H1 (cell line): ENCODE data around the gene CYB561A3. TPM values are rescaled to one million over a fixed set of nuclear protein-coding genes. Genes with fewer than 3 reads are reported as not detected.

ENCODE experiments used
- CTCF ChIA-PET: fragments of 300-600 bp; sonication (Branson Sonifier 250); formaldehyde crosslinking; loops from one replicate; lab custom pipeline; 2021; ENCODE audit not compliant: partially characterized antibody; lab: Charles Lee
- POLR2A ChIA-PET: fragments of 300-600 bp; sonication (Branson Sonifier 250); formaldehyde crosslinking; loops from one replicate; lab custom pipeline; 2021; ENCODE audit warnings: inconsistent platforms; ENCODE audit not compliant: partially characterized antibody; lab: Charles Lee
- DNase-seq, 2 experiments: peaks; one replicate each; pipeline versions ENCODE4 v3.0.0 to v3.0.0-alpha.2; 2010 to 2022; ENCODE audit warnings: low spot score in 2 of 2, low read depth in 1 of 2, mixed read lengths in 1 of 2
- FAIRE-seq: peaks from 2 replicates; lab custom pipeline; 2011; peaks lifted over from hg19 to GRCh38; lab: Jason Lieb, UNC
- H2AFZ ChIP-seq: 2 replicates; pipeline ENCODE4 v1.8.1; 2012; ENCODE audit warnings: low read length, inconsistent platforms
- H2AK5ac ChIP-seq: 2 replicates; pipeline ENCODE4 v1.6.1; 2013; ENCODE audit warnings: low read depth, low read length
- H2BK120ac ChIP-seq: replicated peaks from 2 replicates; pipeline ENCODE3; 2013; ENCODE audit warnings: low read depth, low read length, inconsistent platforms
- H2BK12ac ChIP-seq: 2 replicates; pipeline ENCODE4 v1.6.1; 2013; ENCODE audit warnings: low read depth, low read length
- H2BK15ac ChIP-seq: 2 replicates; pipeline ENCODE4 v1.6.1; 2013; ENCODE audit warnings: low read length
- H2BK20ac ChIP-seq: 2 replicates; pipeline ENCODE4 v1.6.1; 2013; ENCODE audit warnings: low read length
- H2BK5ac ChIP-seq: 2 replicates; pipeline ENCODE4 v1.6.1; 2013; ENCODE audit warnings: low read depth, low read length
- H3K14ac ChIP-seq: 2 replicates; pipeline ENCODE4 v1.6.1; 2013; ENCODE audit warnings: inconsistent platforms; ENCODE audit not compliant: insufficient read length
- H3K18ac ChIP-seq: 2 replicates; pipeline ENCODE4 v1.6.1; 2013; ENCODE audit warnings: low read length; ENCODE audit errors: extremely low read depth
- H3K23ac ChIP-seq: 2 replicates; pipeline ENCODE4 v1.6.1; 2013; ENCODE audit warnings: inconsistent platforms; ENCODE audit not compliant: insufficient read length
- H3K23me2 ChIP-seq: 2 replicates; pipeline ENCODE4 v1.6.1; 2013; ENCODE audit warnings: low read depth, low read length
- H3K27ac ChIP-seq: 2 replicates; pipeline ENCODE4 v1.6.1; 2011; ENCODE audit warnings: low read depth, low read length, inconsistent platforms
- H3K27me3 ChIP-seq, 4 experiments: replicated peaks in 1 of 4; 1 replicate in 1 of 4; 2 replicates in 3 of 4; pipeline versions ENCODE4 v1.6.1 to v1.8.1; 2011 to 2013; ENCODE audit warnings: low read length in 3 of 4, mild to moderate bottlenecking in 3 of 4, inconsistent platforms in 2 of 4, mixed read lengths in 2 of 4, moderate library complexity in 1 of 4; ENCODE audit not compliant: control insufficient read depth in 3 of 4, insufficient read depth in 3 of 4; ENCODE audit errors: extremely low read depth in 1 of 4
- H3K36me3 ChIP-seq, 4 experiments: 2 replicates each; pipeline versions ENCODE4 v1.6.1 to v1.8.1; 2011 to 2013; ENCODE audit warnings: mild to moderate bottlenecking in 4 of 4, low read length in 3 of 4, moderate library complexity in 2 of 4, control low read depth in 1 of 4, inconsistent platforms in 1 of 4; ENCODE audit not compliant: insufficient read depth in 4 of 4, control insufficient read depth in 2 of 4
- H3K4ac ChIP-seq: replicated peaks from 2 replicates; pipeline ENCODE3; 2013; ENCODE audit warnings: low read length, low read depth, mixed read lengths, inconsistent platforms; ENCODE audit not compliant: insufficient read length
- H3K4me1 ChIP-seq, 4 experiments: replicated peaks in 1 of 4; 1 replicate in 1 of 4; 2 replicates in 3 of 4; pipeline versions ENCODE4 v1.6.1 to v1.8.1; 2011 to 2013; ENCODE audit warnings: low read length in 3 of 4, inconsistent platforms in 2 of 4, mixed read lengths in 1 of 4; ENCODE audit not compliant: insufficient read depth in 4 of 4, control insufficient read depth in 3 of 4
- H3K4me2 ChIP-seq, 2 experiments: 2 replicates each; pipeline versions ENCODE4 v1.6.1 to v1.8.1; 2011 to 2013; ENCODE audit warnings: low read depth in 2 of 2, low read length in 2 of 2, control low read depth in 1 of 2, inconsistent platforms in 1 of 2, mild to moderate bottlenecking in 1 of 2; ENCODE audit not compliant: insufficient read depth in 1 of 2
- H3K4me3 ChIP-seq, 4 experiments: fragments of 200-600, 300-600 bp in 1 of 4; sonication (generic), shearing (Covaris generic), sonication (Bioruptor Twin) in 1 of 4; 2 replicates each; pipeline versions ENCODE4 v1.5.1 to v1.8.1; 2011 to 2016; ENCODE audit warnings: low read length in 4 of 4, low read depth in 3 of 4, control low read depth in 2 of 4, inconsistent platforms in 2 of 4, mild to moderate bottlenecking in 2 of 4, mixed read lengths in 1 of 4, moderate library complexity in 1 of 4; ENCODE audit not compliant: insufficient read depth in 2 of 4; ENCODE audit errors: extremely low read depth in 1 of 4
- H3K56ac ChIP-seq: replicated peaks from 2 replicates; pipeline ENCODE3; 2013; ENCODE audit warnings: low read depth, mild to moderate bottlenecking, mixed read lengths, low read length, inconsistent platforms; ENCODE audit not compliant: insufficient read length
- H3K79me1 ChIP-seq: 2 replicates; pipeline ENCODE4 v1.6.1; 2013; ENCODE audit warnings: low read depth, low read length, control low read depth
- H3K79me2 ChIP-seq, 2 experiments: 2 replicates each; pipeline versions ENCODE4 v1.6.1 to v1.8.1; 2012 to 2013; ENCODE audit warnings: low read length in 2 of 2, mild to moderate bottlenecking in 2 of 2, inconsistent platforms in 1 of 2; ENCODE audit not compliant: insufficient read depth in 2 of 2, control insufficient read depth in 1 of 2
- H3K9ac ChIP-seq, 4 experiments: replicated peaks in 1 of 4; 1 replicate in 1 of 4; 2 replicates in 3 of 4; pipeline versions ENCODE4 v1.6.1 to v1.8.1; 2011 to 2013; ENCODE audit warnings: low read depth in 3 of 4, low read length in 3 of 4, control low read depth in 2 of 4, mild to moderate bottlenecking in 2 of 4, moderate library complexity in 2 of 4, inconsistent platforms in 1 of 4; ENCODE audit errors: extremely low read depth in 1 of 4
- H3K9me3 ChIP-seq, 2 experiments: 2 replicates each; pipeline versions ENCODE4 v1.6.1 to v1.8.1; 2012 to 2013; ENCODE audit warnings: mild to moderate bottlenecking in 2 of 2, moderate library complexity in 2 of 2, control low read depth in 1 of 2, inconsistent platforms in 1 of 2, low read depth in 1 of 2, low read length in 1 of 2, mixed read lengths in 1 of 2; ENCODE audit not compliant: insufficient read depth in 2 of 2
- H4K20me1 ChIP-seq, 2 experiments: replicated peaks in 1 of 2; 2 replicates each; pipeline versions ENCODE3 to v1.8.1; 2011 to 2013; ENCODE audit warnings: inconsistent platforms in 2 of 2, low read length in 2 of 2, mild to moderate bottlenecking in 1 of 2; ENCODE audit not compliant: insufficient read depth in 2 of 2, control insufficient read depth in 1 of 2
- H4K5ac ChIP-seq: 2 replicates; pipeline ENCODE4 v1.6.1; 2013; ENCODE audit warnings: low read length, low read depth, mixed read lengths, inconsistent platforms; ENCODE audit not compliant: insufficient read length
- H4K8ac ChIP-seq: 2 replicates; pipeline ENCODE4 v1.8.0; 2013; ENCODE audit warnings: mild to moderate bottlenecking, moderate library complexity, low read length, inconsistent platforms; ENCODE audit not compliant: insufficient read depth; ENCODE audit errors: extremely low read depth
- H4K91ac ChIP-seq: replicated peaks from 2 replicates; pipeline ENCODE3; 2013; ENCODE audit warnings: low read length, mixed read lengths, inconsistent platforms; ENCODE audit not compliant: insufficient read length
- SP2 ChIP-seq: IDR thresholded peaks from 2 replicates; pipeline ENCODE4 v1.6.1; 2012; ENCODE audit warnings: mild to moderate bottlenecking, low read length, inconsistent platforms
- WGBS, 2 experiments: shearing (Covaris generic) in 1 of 2; methylation state at CpG; one replicate each; pipeline versions ENCODE4 v1.1.6 to v1.1.7; 2013 to 2015; ENCODE audit warnings: low lambda C conversion rate in 2 of 2, mixed read lengths in 2 of 2, inconsistent platforms in 1 of 2, low coverage in 1 of 2, missing lambda C conversion rate in 1 of 2; ENCODE audit not compliant: insufficient replicate concordance in 2 of 2, insufficient coverage in 1 of 2, insufficient read length in 1 of 2; ENCODE audit errors: extremely low coverage in 1 of 2, missing lambda C conversion rate in 1 of 2; 5-methylcytosine and 5-hydroxymethylcytosine counted together
- polyA plus RNA-seq, 7 experiments: library from polyadenylated mRNA; depleted of rRNA in 3 of 7; stranded (reverse) in 5 of 7; unstranded in 2 of 7; fragments of >200 nt in 5 of 7; fragments of 200-250 nt in 2 of 7; gene quantifications; 1 replicate in 5 of 7; 2 replicates in 1 of 7; 4 replicates in 1 of 7; pipeline versions ENCODE4 v1.2.1 to v1.2.3, GENCODE V29; 2011 to 2013; ENCODE audit warnings: missing spikeins in 2 of 7, mixed read lengths in 2 of 7
- total RNA-seq: library from RNA; stranded (reverse); fragmentation: NEBNext Ultra II Directional; extraction: Animal tissue kit (Norgen Biotek cat#: 25700); gene quantifications from 2 replicates; pipeline ENCODE4 v1.2.1, GENCODE V29; 2021

The CYB561A3 gene
- total and polyA plus RNA-seq, 2 of the 8 experiments (the other 6 are each of a cell fraction or from before 2014, with no cell fraction given) = 29.6 to 41.2 TPM

- no peak overlapping the region for H3K18ac ChIP-seq
- H3K36me3 ChIP-seq = peaks cover 37 to 75% (median 67%) of the 10 kb centered on the region in 4 experiments
- peaks cover 0 to 4% of the 10 kb centered on the region in 2 experiments for H4K20me1 ChIP-seq
Measured at GRCh38 chr11:61315260-61315659, 46.4 kb downstream of the CYB561A3 start.

More at GRCh38 chr11:61315260-61315659, 46.4 kb downstream of the CYB561A3 start:
- H3K79me2 ChIP-seq = no peaks in the 10 kb centered on the region
- no peak overlapping the region for H2BK15ac ChIP-seq
- no peak overlapping the region for H2BK5ac ChIP-seq
- no peak overlapping the region for H2AFZ ChIP-seq
- no peak overlapping the region for H3K27ac ChIP-seq
- no peak overlapping the region for H3K4ac ChIP-seq
- DNase-seq (no peak), FAIRE-seq (no peak)
- no peak overlapping the region for H3K23ac ChIP-seq
- H2BK120ac ChIP-seq = no peak overlapping the region
- no peak overlapping the region for H2AK5ac ChIP-seq
- WGBS, 2 experiments = 95% methylated on average over 2 of the region's 2 CpGs; no CpG with 5 or more reads in 1 of the 2 experiments
- H4K91ac ChIP-seq = no peak overlapping the region
- ChIA-PET POLR2A (interaction anchor here (0.9 to 2.5 kb wide), 5 partner anchors 16 to 47 kb away, joined by 3 to 8 read pairs (median 3); partner anchors contain the start of genes CYB561A3 and TMEM138), CTCF (interaction anchor here (1.1 to 1.3 kb wide), 2 partner anchors 14 to 25 kb away, joined by 3 read pairs; no protein-coding TSS in a partner anchor)
- H3K56ac ChIP-seq = no peak overlapping the region
- H3K79me1 ChIP-seq = no peaks in the 10 kb centered on the region
- H4K5ac ChIP-seq = no peak overlapping the region
- H4K8ac ChIP-seq = no peak overlapping the region
- no peaks in the 10 kb centered on the region for H3K9me3 ChIP-seq
- H2BK20ac ChIP-seq = no peak overlapping the region
- no peak overlapping the region for H3K4me3 ChIP-seq
- H3K14ac ChIP-seq = no peak overlapping the region
- no peak overlapping the region for H3K4me2 ChIP-seq
- no peaks in the 10 kb centered on the region for H3K27me3 ChIP-seq
- no peaks in the 10 kb centered on the region for H3K23me2 ChIP-seq
- no peaks in the 10 kb centered on the region for H3K4me1 ChIP-seq
- no peak overlapping the region for H2BK12ac ChIP-seq
- H3K9ac ChIP-seq = no peak overlapping the region
- no peak for TF ChIP-seq SP2
